Activated CD8-positive, alpha-beta memory T cell treated with anti-CD3 and anti-CD28 coated beads for 24 hours (primary cell): ENCODE data around the gene NEK4.
A peak's percentile ranks its signal among the peaks of the same experiment; 100 is the strongest.

Source experiments
- DNase-seq: peaks from one replicate; pipeline ENCODE4 v3.0.0-alpha.2; 2020

NEK4 gene

DNA sequence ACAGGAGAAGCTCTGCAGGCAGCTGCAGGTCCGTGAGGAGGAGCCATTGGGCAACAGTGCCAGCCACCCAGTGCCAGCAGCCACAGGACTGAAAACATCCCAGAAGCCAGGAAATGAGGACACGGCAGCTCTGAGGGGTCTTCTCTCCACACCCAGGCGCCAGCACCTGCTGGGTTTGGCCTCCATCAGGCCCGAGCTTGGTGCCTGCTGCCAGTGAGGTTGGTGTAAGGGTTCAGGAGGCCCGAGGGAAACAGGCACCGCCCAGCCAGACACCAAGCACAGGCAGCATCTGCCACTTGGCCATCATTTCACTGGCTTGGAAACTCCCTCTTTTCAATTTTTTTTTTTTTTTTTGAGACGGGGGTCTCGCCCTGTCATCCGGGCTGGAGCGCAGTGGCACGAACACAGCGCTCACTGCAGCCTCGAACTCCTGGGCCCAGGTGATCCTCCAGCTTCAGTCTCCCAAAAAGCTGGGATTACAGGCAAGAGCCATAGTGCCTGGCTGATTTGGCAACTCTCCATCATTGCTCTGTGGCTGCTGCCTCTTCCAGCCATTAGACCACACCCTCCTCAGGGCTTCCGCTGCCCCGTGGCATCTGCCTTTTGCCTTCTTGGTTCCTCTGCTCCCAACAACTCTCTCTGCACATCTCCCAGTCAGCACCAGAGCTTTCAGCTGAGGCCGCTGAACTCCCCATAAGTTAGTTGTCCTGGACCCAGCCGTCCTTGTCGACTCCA, 22.4 kb upstream of the NEK4 start:
- DNase-seq: no peak

DNA sequence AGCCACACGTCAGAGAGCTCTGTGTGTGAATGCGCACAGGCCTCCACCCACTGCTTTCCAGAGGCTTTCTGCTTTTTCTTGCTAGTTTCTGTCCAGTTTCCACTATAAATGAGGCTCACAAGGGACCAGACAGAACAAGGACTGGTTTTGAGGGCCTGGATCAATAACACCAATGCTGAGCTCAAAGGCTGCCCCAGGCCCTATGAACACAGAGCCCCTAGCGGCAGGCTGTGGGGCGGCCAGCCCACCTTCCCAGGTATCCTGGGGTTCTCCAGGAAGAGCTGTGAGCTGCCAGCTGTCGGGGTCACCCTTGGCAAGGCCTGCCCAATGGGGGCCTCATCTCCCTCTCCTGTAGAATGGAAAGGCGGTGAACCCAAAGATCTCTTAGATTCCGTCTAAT, 21.7 kb upstream of the NEK4 start:
- DNase-seq: no peak

DNA sequence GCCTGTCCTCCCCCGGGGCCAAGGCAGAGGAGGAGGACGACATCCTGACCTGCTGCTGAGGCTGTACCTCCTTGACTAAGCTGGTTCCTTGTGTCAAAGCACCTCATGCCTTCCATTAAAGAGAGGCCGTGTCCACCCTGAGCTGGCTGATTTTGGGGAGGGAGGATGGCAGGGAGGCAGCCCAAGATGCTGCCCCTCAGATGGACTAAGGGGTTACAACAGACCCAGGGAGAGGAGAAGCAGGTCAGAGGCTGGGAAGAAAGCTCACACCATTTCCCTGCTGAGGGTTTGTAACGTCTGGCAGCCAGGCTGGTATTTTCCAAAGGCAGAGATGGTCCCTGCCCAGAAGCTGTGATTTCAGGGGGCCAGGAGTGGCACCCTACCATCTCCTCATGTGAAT, 21.2 kb upstream of the NEK4 start:
- DNase-seq: no peak

DNA sequence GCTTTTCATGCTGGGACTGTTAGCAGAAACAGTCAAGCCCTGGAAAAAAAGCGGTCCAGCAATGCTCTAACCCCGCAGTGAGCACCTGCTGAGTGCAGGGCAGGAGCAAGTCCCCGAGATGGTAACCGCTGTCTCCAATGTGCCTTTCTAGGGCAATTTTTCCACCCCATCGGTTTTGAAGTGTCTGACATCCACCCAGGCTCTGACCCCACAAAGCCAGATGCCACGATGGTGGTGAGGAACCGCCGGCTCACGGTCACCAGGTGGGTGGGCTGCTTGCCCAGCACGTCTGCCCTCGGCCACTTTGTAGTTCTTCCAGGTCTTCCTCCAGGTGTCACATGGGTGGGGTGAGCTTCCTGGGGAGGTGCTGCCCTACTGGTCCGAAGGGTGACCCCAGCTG, 20.6 kb upstream of the NEK4 start:
- DNase-seq: no peak

DNA sequence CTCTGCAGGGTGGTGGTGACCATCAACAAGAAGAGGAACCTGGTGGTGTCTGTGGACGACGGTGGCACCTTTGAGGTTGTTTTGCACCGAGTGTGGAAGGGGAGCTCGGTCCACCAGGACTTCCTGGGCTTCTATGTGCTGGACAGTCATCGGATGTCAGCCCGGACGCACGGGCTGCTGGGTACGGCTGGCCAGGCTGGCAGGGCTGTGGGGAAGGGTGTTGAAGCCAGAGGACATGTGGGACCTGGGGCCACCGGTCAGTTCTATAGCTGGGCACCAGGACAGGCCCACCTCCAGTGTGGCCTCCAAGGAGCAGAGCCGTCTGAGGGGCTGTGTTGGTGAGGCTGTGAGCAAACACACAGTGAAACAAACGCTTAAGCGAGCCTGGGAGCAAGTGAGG, 20.0 kb upstream of the NEK4 start:
- DNase-seq: no peak

DNA sequence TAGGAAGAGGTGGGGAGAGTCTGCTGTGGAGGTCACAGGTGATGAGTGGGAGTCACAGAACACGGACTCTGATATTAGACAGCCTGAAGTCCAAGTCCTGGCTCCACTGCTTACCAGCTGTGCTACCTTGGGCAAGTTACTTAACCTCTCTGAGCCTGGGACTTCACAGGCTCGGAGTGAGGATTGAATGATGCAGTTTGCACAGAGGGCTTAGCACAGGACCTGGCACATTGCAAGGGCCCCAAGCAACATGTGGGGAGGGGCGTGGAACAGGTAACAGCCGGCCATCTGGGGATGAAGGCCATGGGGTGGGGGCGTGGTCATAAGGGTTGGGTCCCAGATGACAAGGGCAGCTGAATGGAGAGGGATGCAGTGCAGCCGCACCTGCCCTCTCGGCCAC, 19.6 kb upstream of the NEK4 start:
- no peak for DNase-seq

DNA sequence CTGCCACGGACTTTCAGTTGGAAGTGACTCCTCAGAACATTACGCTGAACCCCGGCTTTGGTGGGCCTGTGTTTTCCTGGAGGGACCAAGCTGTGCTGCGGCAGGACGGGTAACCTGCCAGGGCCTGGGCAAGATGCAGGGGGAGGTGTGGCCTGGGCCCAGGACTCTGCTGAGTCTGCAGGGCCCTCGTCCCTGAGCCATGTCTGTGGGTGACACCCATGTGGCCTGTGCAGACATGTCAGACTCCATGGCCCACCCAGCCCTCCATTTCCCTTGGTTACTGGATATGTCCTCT, 19.0 kb upstream of the NEK4 start:
- DNase-seq: no peak

DNA sequence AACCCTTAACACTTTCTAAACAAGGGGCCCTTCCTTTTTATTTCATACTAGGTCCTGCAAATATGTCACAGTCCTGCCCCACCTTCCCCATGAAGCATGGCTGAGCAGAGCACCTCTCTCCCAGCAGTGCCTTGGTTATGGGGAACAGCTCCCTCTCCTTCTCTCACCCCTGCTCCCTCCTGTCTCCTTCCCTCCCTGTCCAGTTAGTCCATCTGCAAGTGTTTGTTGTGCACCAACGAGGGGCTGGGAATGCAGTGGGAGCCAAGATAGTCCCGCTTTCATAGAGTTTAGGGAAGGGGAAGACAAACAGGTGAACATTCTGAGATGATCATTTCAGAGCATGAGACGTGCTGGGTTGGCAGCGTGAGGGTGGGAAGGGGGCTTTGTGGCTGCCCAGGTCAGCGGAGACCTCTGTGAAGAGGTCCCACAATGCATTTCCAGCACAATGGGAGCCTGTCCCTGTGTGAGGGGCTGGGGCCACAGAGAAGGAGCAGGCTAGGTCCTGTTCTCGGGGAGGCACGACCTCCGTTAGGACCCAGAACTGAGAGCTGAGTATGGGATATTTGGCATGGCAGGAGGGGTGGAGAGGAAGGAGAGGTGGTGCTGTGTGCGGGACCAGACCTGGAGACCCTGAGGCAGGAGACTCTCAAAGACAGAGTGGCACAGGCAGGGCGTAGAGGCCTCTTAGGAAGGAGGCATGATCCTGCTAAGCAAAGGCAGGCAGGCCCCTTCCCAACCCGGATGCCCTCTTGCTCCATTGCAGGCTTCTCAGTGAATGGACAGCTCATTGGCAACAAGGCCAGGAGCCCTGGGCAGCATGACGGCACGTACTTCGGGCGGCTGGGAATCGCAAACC, 18.4 kb upstream of the NEK4 start:
- no peak for DNase-seq

DNA sequence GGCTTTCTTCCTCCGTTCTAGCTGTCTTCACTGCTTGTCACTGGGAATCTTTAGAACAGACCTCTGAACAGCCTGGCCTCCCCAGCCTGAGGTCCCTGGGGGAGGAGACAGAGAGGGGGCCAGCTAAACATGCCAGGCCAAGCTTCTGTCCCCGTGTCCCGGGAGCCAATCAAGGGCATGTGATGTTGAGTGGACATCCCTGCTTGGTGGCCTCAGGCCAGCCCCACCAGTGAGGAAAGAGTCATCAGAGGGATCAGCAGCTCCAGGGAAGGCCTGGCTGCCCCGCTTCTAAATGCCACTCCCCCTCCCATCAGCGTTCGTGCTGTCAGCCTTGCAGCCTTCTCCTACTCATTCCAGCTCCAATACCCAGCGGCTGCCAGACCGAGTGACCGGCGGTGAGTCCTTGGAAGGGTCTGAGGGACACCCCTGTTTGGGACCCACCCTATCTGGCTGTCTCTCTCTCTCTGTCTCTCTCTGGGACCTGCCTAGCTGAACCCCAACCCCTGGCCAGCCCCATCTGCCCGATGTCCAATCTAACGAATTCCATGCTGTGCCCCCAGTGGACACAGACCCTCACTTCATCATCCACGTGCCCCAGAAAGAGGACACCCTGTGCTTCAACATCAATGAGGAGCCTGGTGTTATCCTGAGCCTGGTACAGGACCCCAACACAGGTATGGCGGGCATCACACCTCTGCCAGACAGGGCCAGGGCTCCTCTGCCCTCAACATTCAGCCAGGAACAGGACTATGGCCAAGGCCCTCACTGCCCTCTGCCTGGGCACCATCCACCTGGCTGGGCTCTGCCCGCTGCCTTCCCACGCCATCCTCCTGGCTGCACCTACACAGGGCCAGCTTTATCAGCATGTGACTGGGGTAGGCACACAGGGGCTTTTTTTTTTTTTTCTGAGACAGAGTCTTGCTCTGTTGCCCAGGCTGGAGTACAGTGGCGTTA, 17.2 kb upstream of the NEK4 start:
- DNase-seq: no peak

DNA sequence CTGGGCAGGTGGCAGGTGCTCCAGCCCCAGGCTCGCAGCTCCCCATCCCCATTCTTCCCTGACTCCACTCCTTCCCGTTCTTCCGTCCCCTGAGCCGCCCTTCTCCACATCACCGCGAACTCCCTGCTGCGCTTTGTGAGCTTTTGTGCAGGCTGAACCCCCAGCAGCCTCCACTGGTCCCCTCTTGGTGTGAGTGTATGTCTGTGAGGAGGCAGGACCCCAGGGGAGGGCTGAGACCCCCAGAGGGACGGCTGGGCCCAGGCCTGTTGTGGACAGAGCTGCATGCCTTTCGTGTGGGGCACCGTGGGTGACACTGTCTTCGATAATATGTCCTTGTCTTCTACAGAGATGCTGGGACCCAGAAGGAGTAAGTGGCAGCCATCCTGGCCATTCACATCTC, 16.5 kb upstream of the NEK4 start:
- no peak for DNase-seq

DNA sequence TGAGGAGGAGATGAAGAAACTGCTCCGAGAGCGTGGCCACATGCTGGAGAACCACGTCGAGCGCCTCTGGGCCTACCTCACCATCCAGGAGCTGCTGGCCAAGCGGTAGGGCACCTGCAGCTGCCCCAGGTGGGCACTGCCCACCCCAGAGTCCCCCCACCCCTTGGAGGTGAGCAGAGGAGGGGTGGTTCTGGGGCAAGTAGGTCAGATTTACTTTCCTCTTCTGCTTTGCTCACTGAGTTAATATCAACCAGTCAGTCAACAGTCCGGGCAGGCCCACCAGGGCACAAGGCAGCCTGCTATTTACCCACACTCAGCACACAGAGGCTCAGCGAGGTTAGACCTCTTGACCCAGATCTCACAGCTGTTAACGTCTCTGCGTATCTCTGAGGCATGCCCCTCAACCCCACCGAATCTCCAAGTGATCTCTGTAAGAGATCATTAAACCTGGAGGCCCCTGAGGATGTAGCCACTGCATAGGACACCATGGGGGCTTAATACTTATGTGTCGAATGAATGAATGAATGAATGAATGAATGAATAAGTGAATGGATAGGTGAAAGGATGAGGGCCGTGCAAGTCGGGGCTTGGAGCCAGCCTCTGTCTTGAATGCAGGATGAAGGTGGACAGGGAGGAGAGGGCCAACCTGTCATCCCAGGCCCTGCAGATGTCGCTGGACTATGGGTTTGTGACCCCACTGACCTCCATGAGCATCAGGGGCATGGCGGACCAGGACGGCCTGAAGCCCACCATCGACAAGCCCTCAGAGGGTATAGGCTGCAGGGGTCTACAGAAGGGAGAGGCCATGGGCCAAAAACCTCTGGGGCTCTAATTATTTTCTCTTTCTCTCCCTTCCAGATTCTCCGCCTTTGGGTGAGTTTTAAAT, 15.8 kb upstream of the NEK4 start:
- no peak for DNase-seq

DNA sequence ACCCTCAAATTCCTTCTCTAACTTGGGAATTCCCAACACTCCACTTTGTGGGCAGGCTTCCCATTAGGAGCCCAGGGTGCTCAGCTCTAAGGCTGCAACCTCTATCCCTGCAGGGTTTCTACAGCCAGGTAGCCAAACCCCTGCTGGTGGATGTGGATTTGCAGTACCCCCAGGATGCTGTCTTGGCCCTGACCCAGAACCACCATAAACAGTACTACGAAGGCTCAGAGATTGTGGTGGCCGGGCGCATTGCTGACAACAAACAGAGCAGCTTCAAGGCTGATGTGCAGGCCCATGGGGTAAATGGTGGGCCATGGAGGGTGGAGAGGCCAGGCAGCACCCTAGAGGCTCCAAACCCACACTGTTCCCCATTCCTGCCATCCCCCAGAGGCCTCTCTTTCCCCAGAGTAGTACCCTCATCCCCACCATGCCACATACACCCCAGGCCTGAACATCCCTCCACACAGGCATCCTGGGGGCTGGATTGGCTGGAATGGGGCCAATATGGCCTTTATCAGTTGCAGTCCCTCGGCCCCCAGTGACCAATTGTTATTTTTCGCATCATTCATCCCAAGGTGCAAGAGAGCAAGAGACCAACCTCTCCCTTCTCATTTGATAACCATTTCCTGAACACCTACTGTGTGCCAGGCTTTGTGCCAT, 14.3 kb upstream of the NEK4 start:
- DNase-seq: no peak

DNA sequence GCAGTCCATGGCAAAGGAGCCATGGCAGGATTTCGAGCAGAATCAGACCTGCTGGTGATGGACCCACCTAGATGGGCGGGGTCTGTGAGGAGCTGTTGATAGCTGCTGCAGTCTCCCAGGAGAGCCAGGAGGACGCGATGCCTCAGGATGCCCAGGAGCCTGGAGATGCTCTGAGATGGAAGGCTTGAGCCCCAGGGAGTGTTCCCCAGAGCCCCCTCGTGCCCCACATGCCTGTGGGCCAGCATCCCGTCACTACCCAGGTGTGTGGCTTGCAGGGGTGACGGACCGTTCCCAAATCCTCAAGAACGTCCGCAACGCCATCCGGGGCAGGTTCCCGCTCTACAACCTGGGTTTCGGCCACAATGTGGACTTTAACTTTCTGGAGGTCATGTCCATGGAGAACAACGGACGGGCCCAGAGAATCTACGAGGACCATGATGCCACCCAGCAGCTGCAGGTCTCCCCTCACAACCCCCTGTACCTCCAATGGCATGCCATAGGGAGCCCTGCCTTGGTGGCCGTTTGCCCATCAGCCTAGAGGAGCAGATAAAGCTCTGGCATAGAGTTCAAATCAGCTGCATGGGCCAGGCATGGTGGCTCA, 13.4 kb upstream of the NEK4 start:
- no peak for DNase-seq

DNA sequence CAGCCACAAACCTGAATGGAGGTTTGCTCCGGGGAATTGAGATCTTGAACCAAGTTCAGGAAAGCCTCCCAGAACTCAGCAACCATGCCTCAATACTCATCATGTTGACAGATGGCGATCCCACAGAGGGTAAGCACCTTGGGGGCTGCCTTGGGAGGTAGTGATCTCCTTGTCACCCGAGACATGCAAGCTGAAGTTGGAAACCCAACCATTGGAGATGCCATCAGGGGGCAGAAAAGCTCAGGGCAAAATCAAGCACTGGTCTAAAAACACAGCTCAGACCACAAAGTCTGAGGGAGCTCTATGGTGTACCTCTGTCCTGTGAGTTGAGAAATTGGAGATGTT, 12.4 kb upstream of the NEK4 start:
- no peak for DNase-seq

DNA sequence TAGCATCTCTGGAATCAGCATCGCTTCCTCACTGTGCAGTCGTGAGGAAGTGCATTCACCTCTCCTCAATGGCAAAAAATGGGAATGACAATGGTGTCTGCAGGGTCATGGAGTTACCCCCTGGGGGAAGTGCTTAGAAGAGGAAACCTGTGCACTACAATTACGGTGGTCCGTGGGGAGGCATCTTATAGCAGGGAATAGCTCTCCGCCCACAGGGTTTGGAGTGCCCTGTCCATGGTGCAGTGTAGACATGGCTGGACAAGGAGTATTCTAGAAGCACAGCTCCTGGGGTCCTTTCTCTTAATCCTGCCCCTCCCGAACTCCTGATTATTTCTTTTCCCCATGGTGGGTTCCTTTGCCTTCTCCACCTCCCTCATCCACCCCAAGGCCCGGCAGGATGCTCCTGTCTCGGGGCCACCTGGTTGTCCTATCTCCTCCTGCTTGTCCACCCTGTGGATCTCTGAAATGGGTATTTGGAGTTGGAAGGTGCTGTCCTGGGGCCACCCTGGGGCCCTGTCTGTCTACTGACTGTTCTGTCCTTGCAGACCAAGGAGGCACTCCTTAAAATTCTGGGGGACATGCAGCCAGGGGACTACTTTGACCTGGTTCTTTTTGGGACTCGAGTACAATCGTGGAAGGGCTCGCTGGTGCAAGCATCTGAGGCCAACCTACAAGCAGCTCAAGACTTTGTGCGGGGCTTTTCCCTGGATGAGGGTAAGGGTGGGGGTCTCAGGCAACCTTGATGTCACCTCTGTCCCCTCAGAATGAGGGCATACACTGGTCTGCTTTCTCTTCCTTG, 11.9 kb upstream of the NEK4 start:
- DNase-seq: no peak

DNA sequence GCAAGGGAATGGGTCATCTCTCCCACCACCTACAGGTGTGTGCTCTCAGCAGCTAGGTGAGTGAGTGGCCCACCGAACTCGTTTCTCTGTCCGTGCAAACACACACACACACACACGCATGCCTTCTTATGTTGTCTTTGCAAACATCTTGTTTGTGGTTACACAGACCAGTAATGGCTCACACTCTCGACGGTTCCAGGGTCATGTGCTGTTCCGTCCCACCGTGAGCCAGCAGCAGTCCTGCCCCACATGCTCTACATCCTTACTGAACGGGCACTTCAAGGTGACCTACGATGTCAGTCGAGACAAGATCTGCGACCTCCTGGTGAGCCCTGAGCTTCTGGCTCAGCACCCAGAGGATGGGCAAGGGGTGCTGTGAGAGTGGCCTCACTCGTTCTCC, 11.0 kb upstream of the NEK4 start:
- no peak for DNase-seq

DNA sequence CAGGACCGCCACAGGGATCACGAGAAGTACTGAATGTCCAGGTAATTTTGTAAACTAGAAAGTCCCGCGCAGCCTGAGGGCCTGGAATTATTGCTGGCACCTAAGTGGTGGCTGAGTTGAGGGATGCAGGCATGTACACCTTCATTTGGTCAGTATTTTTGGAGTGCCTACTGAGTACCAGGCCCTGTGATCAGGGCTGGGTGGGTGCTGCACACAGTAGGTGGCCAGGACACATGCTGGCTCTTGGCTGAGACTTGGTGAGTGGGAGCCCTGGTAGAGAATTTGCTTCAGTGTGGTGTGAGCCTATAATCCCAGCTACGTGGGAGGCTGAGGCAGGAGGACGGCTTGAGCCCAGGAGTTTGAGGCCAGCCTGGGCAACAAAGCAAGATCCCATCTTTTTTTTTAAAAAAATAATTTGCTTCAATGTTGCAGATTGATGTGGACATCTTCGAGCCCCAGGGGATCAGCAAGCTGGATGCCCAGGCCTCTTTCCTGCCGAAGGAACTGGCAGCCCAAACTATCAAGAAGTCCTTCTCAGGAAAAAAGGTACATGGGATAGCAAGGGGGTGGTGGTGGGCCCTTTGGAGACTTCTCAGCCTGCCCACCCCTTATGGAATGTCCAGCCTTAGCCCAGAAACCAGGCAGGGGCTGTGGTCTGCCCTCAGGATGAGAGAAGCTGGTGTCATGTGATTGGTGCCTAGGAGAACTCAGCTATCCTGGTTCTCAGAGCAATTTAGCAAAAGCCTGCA, 9.3 kb upstream of the NEK4 start:
- DNase-seq: no peak

DNA sequence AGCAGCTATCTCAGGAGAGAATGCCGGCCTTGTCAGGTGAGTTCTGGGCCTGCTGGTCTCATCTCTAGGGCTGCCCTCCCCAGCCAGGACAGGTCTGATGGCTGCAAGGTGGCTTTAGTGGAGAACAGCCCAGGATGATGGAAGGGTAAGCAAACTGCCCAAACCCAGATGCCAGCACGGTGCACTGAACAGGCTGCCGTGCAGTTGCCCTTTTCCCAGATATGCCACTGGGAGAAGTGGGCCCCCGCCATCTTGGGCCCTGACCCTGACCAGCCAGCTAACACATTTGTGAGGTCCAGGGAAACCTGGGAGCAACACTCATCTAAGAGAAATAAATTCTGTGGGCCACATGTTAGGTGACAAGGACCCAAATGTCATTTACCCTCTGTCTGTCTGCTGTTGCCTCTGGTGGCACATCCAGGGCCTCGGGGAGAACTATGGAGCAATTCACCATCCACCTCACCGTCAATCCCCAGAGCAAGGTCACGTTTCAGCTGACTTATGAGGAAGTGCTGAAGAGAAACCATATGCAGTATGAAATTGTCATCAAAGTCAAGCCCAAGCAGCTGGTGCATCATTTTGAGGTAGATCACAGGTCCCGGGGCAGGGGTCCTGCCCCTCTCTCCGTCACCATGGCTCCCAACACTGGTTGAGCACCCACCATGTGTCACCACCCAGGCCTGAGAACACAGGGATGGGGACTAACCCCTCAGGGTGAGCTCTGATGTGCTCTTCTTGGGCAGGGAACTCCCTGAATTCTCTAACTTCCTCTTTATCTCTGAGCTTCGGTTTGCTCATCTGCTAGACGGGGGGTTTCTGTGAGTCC, 8.5 kb upstream of the NEK4 start:
- peak; percentile 43 for DNase-seq
